Fibroblast of lung (primary cell): ENCODE results near the gene CARS1. TPM values are rescaled to one million over a fixed set of nuclear protein-coding genes. Genes with fewer than 3 reads are reported as not detected.

Experiments used
- DNase-seq, 2 donors: peaks; one replicate each; pipeline versions ENCODE4 v3.0.0 to v3.0.0-alpha.2; 2010; ENCODE audit warnings: low read depth in 2 of 2
- H2AFZ ChIP-seq: 2 replicates; pipeline ENCODE4 v1.5.1; 2012; ENCODE audit warnings: low read length, control low read depth, inconsistent platforms
- H3K27ac ChIP-seq: 2 replicates; pipeline ENCODE4 v1.5.1; 2011; ENCODE audit warnings: low read length, control low read depth; ENCODE audit not compliant: insufficient read depth
- H3K27me3 ChIP-seq: 2 replicates; pipeline ENCODE4 v1.5.1; 2011; ENCODE audit warnings: mild to moderate bottlenecking, low read length; ENCODE audit not compliant: control insufficient read depth, insufficient read depth
- H3K36me3 ChIP-seq: 2 replicates; pipeline ENCODE4 v1.5.1; 2011; ENCODE audit warnings: low read length; ENCODE audit not compliant: control insufficient read depth, insufficient read depth
- H3K4me1 ChIP-seq: 2 replicates; pipeline ENCODE4 v1.5.1; 2011; ENCODE audit warnings: low read length; ENCODE audit not compliant: control insufficient read depth, insufficient read depth; ENCODE audit errors: extremely low read depth
- H3K4me2 ChIP-seq: 2 replicates; pipeline ENCODE4 v1.5.1; 2011; ENCODE audit warnings: low read length, control low read depth; ENCODE audit not compliant: insufficient read depth; ENCODE audit errors: extremely low read depth
- H3K4me3 ChIP-seq, 4 experiments: fragments of 200-600 bp in 1 of 4; sonication (generic) in 1 of 4; replicated peaks in 1 of 4; 2 replicates each; pipeline ENCODE4 v1.5.1; 2011 to 2016; ENCODE audit warnings: low read length in 4 of 4, low read depth in 3 of 4, mild to moderate bottlenecking in 3 of 4, control low read depth in 2 of 4, inconsistent platforms in 1 of 4, mixed read lengths in 1 of 4; ENCODE audit not compliant: insufficient read depth in 1 of 4; ENCODE audit errors: control extremely low read depth in 1 of 4
- H3K79me2 ChIP-seq: 2 replicates; pipeline ENCODE4 v1.5.1; 2012; ENCODE audit warnings: mild to moderate bottlenecking, low read length, inconsistent platforms; ENCODE audit not compliant: control insufficient read depth, insufficient read depth
- H3K9ac ChIP-seq: 2 replicates; pipeline ENCODE4 v1.5.1; 2011; ENCODE audit warnings: mild to moderate bottlenecking, low read length, control low read depth; ENCODE audit not compliant: insufficient read depth
- H3K9me3 ChIP-seq: 2 replicates; pipeline ENCODE4 v1.5.1; 2012; ENCODE audit warnings: low read depth, low read length; ENCODE audit not compliant: control insufficient read depth, insufficient read depth
- H4K20me1 ChIP-seq: 2 replicates; pipeline ENCODE4 v1.5.1; 2011; ENCODE audit warnings: low read length; ENCODE audit not compliant: control insufficient read depth, insufficient read depth; ENCODE audit errors: extremely low read depth
- CTCF ChIP-seq, 2 donors: IDR thresholded peaks in 1 of 2; conservative IDR thresholded peaks in 1 of 2; 1 replicate in 1 of 2; 2 replicates in 1 of 2; pipeline ENCODE4 v1.5.1; 2011 to 2012; ENCODE audit warnings: low read length in 2 of 2, control low read depth in 1 of 2, inconsistent platforms in 1 of 2, low read depth in 1 of 2, mild to moderate bottlenecking in 1 of 2
- EZH2 ChIP-seq: IDR thresholded peaks from 2 replicates; pipeline ENCODE4 v1.5.1; 2012; ENCODE audit warnings: low read length, control low read depth, mild to moderate bottlenecking; ENCODE audit errors: missing control alignments
- polyA plus RNA-seq, 2 donors: library from polyadenylated mRNA; depleted of rRNA in 1 of 2; stranded (reverse) in 1 of 2; unstranded in 1 of 2; fragments of >200 nt; gene quantifications; 2 replicates each; pipeline ENCODE4 v1.2.1, GENCODE V29; 2011 to 2012; ENCODE audit warnings: missing spikeins in 1 of 2
- total RNA-seq: library from RNA; depleted of rRNA; stranded (reverse); fragments of >200 nt; gene quantifications from 2 replicates; pipeline ENCODE4 v1.2.1, GENCODE V29; 2014

The CARS1 gene
- total and polyA plus RNA-seq, 2 donors (not counting 1 experiment from before 2014, with no cell fraction given) = 67.5 to 149 TPM

- Histone ChIP-seq H3K9ac (no peak overlapping the region), H3K4me1 (no peaks in the 10 kb centered on the region), H3K27ac (no peak overlapping the region), H4K20me1 (peaks cover 1% of the 10 kb centered on the region), H3K27me3 (no peaks in the 10 kb centered on the region), H3K9me3 (no peaks in the 10 kb centered on the region), H3K36me3 (no peaks in the 10 kb centered on the region), H3K4me3 (peak overlapping the region; percentile 29 to 92 (median 82)), H2AFZ (no peak overlapping the region), H3K79me2 (peaks cover 77% of the 10 kb centered on the region), H3K4me2 (peak overlapping the region; percentile 78)
- peak in 1 of 2 donors; percentile 20 for DNase-seq
- no peak for TF ChIP-seq CTCF (conservative IDR thresholded peaks at IDR 0.05 in 1 of 2, IDR thresholded peaks at IDR 0.05 in 1 of 2; ENCODE audit: low read depth in 1 of 2, low read length in 2 of 2)
- no peak for TF ChIP-seq EZH2
These were observed 68.2 kb downstream of the CARS1 start for GRCh38 chr11:2989006-2989405.

GRCh38 chr11:2987881-2988861, 69.1 kb downstream of the CARS1 start:
- peak in 1 of 2 donors; percentile 15 for DNase-seq
- no peaks in the 10 kb centered on the region for H3K27me3 ChIP-seq
- H3K4me3 ChIP-seq = peak overlapping the region in 3 of 4 experiments; percentile 78 to 92 (median 87)
- H3K27ac ChIP-seq = no peak overlapping the region
- peak overlapping the region; percentile 78 for H3K4me2 ChIP-seq
- H3K9me3 ChIP-seq = no peaks in the 10 kb centered on the region
- H3K36me3 ChIP-seq = no peaks in the 10 kb centered on the region
- no peak overlapping the region for H3K9ac ChIP-seq
- peaks cover 1% of the 10 kb centered on the region for H4K20me1 ChIP-seq
- no peak overlapping the region for H2AFZ ChIP-seq
- H3K79me2 ChIP-seq = peaks cover 85% of the 10 kb centered on the region
- no peak for TF ChIP-seq CTCF (conservative IDR thresholded peaks at IDR 0.05 in 1 of 2, IDR thresholded peaks at IDR 0.05 in 1 of 2; ENCODE audit: low read depth in 1 of 2, low read length in 2 of 2)
- TF ChIP-seq EZH2 = no peak
- no peaks in the 10 kb centered on the region for H3K4me1 ChIP-seq

- no peak overlapping the region for H3K27ac ChIP-seq
- no peak overlapping the region for H3K9ac ChIP-seq
- peaks cover 1% of the 10 kb centered on the region for H4K20me1 ChIP-seq
- peaks cover 4% of the 10 kb centered on the region for H3K4me1 ChIP-seq
- H3K36me3 ChIP-seq = no peaks in the 10 kb centered on the region
- TF ChIP-seq EZH2 (no peak), CTCF (conservative IDR thresholded peaks at IDR 0.05 in 1 of 2, IDR thresholded peaks at IDR 0.05 in 1 of 2; ENCODE audit: low read depth in 1 of 2, low read length in 2 of 2) (no peak)
- H3K4me3 ChIP-seq = no peak overlapping the region
- no peaks in the 10 kb centered on the region for H3K9me3 ChIP-seq
- no peak overlapping the region for H3K4me2 ChIP-seq
- DNase-seq = no peak
- H3K27me3 ChIP-seq = no peaks in the 10 kb centered on the region
- no peak overlapping the region for H2AFZ ChIP-seq
- H3K79me2 ChIP-seq = peaks cover 94% of the 10 kb centered on the region
These were observed 73.3 kb downstream of the CARS1 start for GRCh38 chr11:2983908-2984307.
